HG02970 (cell line): ENCODE measurements around the gene CCNT1.
"Not testable (repeated sequence)": the region's sequence is repeated elsewhere in the genome, so short reads cannot be mapped to it uniquely, and the experiment has no call there.

ENCODE experiments used
- ATAC-seq: cut with Tn5 transposase; IDR thresholded peaks from one replicate; pipeline ENCODE4 v1.9.1; 2021; ENCODE audit warnings: mild to moderate bottlenecking, moderate library complexity, moderate number of reproducible peaks; ENCODE audit not compliant: unreplicated experiment, low FRiP score

The CCNT1 gene

DNA sequence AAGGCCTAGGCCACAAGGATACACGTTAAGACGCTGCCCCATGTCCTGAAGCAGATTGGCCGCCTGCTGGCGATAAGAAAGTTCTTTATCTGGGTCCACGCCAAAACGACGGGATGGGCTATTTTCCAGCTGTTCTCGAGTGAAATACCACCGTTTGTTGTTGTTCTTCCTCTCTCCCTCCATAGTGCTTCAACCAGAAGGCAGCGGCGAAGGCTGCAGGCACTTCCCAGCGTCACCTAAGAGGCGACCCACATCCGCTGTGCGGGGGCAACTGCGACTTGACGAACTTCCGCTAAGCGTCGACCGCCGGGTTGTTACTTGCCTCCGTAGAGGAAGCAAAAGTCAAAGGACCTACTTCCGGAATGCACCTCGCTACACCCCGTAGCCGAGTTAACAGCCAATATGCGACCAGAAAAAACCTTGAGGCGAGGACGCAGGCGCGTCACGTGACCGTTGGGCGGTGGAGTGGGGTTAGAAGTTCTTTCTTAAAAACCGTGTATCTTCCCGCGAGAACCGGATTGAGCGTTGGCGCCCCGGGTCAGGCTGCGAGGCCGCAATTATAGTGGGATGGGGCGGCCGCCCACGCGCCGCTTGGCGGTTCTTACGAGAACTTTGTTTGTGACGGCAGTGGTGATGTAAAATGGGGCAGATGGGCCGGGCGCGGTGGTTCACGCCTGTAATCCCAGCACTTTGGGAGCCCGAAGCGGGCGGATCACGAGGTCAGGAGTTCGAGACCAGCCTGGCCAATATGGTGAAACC, at the start of gene CCNT1:
Gene CCNT1, minus strand, starts transcription at position 215 of the 759 bp plus-strand sequence. Its CDS starts 32 bp downstream, at position 183.
- ATAC-seq, result peak; percentile 95

DNA sequence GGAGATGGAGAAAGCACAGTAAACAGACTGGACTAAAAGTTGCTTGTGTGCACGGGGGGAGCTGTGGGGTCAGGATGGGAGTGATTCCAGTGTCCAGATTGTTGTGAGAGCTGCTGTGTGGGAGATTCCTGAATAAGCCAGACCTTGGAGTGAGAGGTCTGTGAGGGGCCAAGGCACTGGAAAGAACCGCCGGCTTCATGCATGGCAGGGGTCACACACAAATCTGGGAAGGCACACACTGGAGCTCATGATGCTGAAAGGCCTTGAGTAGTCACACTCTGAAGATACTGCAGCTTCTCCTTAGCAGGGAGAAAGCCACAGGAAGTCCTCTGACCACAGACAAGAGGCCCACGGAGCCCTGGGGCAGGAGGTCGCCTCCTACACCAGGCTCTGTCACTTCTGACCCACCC, 49.3 kb upstream of the CCNT1 start:
- no peak for ATAC-seq

DNA sequence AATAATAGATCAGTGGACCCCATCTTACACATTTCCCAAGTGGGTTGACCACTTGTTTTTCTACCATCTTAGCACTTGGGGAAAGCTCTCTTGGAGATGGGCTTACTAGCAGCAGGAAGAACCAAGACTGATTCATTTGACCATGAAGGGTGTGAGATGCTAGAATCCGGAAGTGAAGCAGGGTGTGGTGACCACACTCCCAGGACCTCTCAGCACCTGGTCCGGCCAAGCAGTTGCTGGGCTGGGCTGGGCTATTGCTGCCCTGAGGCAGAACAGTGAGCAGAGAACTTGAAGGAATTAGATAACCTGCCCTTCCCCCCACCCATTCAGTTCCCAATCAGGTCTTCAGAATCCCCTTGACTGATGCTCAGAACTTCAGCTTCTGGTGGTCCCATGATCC, 48.0 kb upstream of the CCNT1 start:
- ATAC-seq, result no peak

DNA sequence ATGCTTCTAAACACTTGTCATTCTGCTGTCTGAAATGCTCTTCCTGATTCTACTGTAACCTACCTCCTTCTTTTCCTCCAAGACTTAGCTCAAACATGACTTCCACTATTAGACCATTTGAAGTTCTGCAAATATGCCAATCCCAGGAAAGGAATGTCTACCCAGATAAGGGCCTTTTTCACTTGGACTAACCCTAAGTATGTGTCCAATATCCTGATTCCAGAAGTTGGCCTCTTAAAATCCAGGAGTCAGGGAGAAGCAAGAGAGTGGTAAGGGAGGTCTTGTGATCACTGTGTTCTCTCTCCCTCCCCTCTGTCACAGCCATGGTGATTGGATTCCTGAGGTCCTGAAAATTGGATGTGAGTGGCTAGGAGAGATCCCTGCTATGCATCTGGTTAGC, 42.2 kb upstream of the CCNT1 start:
- no peak for ATAC-seq

DNA sequence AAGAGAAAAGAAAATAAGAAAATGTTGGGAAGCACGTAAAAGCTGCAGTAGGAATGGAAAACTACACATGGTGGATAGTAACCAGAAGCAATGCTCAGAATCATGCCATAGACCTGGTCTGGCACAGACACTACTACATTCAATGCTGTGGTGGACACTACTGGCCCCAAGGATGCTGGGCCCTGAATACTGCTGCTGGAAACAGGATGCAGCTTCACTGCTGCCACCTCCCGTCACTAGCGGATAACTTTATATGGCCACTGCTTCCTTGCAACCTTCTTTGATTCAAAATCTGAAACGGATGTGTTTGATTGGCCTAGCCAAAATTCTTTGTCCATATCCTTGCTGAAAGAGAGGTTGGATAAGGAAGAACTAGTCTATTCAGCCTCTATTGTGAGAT, 41.7 kb upstream of the CCNT1 start:
- no peak for ATAC-seq

DNA sequence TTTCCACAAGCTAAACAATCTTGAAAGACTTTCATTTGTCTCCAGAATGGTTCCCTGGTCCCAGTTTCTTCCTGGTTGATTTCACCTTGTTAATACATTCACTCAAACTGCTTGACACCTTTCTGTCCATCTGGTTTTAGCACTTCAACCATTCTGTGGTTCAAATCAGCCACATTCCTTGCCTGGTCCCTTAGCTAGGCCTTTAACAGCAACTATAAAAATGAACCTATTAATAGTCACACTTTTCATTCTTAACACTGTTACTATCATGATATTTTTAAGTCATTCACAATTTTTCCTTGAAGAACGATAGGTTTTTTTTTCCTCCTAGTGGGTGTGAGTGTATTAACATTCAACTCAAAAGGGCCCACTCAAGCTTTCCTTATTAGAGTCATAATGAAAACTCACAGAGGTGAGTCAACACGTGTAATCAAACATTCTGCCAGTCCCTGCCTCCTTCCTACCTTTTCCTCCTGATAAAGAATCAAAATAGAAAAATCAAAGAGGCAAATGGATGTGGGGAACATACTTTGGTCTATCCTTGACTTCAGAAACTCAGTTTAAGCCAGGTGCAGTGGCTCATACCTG, 34.4 kb upstream of the CCNT1 start:
- ATAC-seq, result no peak

GRCh38 chr12:48750215-48750614, 33.7 kb upstream of the CCNT1 start:
- ATAC-seq, result no peak

GRCh38 chr12:48744251-48745008, 27.9 kb upstream of the CCNT1 start:
- no peak for ATAC-seq

DNA sequence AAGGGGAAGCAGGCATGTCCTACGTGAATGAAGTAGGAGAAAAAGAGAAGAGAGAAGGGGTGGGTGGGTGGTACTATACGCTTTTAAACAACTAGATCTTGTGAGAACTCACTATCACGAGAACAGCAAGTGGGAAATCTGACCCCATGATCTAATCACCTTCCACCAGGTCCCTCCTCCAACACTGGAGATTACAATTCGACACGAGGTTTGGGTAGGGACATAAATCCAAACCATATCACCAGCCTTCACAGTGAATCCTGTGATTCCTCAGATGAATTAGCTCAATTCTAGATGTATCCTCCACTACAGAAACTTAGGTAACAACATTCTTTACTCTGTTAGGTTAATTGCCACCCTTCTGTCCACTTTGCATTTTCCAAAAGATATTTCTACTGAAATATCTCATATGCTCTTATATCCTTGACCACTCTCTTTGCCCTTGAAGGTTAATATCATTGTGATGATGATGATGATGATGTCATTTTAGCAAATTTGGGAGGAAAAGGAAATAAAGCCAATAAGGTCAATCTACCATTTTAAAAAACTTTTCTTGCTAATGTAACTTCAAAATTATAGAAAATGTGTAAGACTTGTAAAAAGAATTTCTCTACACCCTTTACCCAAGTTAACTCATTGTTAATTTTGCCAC, 23.2 kb upstream of the CCNT1 start:
- ATAC-seq, result no peak

GRCh38 chr12:48736456-48736855, 19.9 kb upstream of the CCNT1 start:
- ATAC-seq, result no peak

GRCh38 chr12:48728807-48729206, 12.3 kb upstream of the CCNT1 start:
- no peak for ATAC-seq

- ATAC-seq, result not testable (repeated sequence)
Measured at GRCh38 chr12:48720737-48721136, 4.2 kb upstream of the CCNT1 start.

GRCh38 chr12:48720171-48720570, 3.7 kb upstream of the CCNT1 start:
- ATAC-seq, result not testable (repeated sequence)

DNA sequence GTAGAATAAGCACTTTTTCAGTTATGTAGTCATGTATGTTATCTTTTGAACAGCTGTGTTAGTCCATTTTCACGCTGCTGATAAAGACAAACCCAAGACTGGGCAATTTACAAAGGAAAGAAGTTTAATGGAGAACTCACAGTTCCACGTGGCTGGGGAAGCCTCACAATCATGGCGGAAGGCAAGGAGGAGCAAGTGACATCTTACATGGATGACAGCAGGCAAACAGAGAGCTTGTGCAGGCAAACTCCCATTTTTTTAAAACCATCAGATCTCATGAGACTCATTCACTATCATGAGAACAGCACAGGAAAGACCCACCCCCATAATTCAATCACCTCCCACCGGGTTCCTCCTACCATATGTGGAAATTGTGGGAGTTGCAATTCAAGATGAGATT, 2.5 kb upstream of the CCNT1 start:
- ATAC-seq, result not testable (repeated sequence)

- no peak for ATAC-seq
Measured at GRCh38 chr12:48717252-48717695, 767 bp upstream of the CCNT1 start.

GRCh38 chr12:48716168-48716492, 377 bp downstream of the CCNT1 start:
- no peak for ATAC-seq

GRCh38 chr12:48712209-48712608, 4.3 kb downstream of the CCNT1 start:
- ATAC-seq, result no peak

GRCh38 chr12:48698822-48699221, 17.7 kb downstream of the CCNT1 start:
- not testable (repeated sequence) for ATAC-seq

GRCh38 chr12:48696626-48697025, 19.9 kb downstream of the CCNT1 start:
- no peak for ATAC-seq

GRCh38 chr12:48695859-48696258, 20.6 kb downstream of the CCNT1 start:
- no peak for ATAC-seq

- ATAC-seq, result no peak
Measured at GRCh38 chr12:48694038-48694437, 22.5 kb downstream of the CCNT1 start.
